HG03159 (cell line): ENCODE data around the gene OR10G6.
"Not testable (repeated sequence)": the region's sequence is repeated elsewhere in the genome, so short reads cannot be mapped to it uniquely, and the experiment has no call there.

Experiments used
- ATAC-seq: cut with Tn5 transposase; IDR thresholded peaks from one replicate; pipeline ENCODE4 v1.9.1; 2021; ENCODE audit warnings: mild to moderate bottlenecking, moderate library complexity; ENCODE audit not compliant: unreplicated experiment

The OR10G6 gene, protein sequence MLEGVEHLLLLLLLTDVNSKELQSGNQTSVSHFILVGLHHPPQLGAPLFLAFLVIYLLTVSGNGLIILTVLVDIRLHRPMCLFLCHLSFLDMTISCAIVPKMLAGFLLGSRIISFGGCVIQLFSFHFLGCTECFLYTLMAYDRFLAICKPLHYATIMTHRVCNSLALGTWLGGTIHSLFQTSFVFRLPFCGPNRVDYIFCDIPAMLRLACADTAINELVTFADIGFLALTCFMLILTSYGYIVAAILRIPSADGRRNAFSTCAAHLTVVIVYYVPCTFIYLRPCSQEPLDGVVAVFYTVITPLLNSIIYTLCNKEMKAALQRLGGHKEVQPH

DNA sequence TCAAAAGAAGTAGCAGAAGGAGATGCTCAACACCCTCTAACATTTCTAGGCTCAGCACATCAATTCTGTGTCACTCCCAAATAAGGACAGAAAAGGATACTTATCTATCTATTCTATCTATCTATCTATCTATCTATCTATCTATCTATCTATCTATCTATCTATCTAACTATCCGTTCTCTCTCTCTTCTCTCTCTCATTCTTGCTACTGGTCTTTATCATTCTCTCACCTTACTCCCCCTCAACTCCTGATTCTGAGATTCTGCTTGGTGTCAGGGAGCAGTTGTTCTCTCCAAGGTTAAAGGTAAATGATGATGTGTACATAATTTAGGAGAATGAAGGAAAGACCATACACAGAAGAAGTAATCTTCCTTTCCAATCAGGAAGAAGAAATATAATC, at the start of gene OR10G6:
Gene OR10G6, minus strand, starts transcription at position 43 of the 400 bp plus-strand sequence. Its CDS starts 0 bp downstream, at position 43.
- no peak for ATAC-seq

DNA sequence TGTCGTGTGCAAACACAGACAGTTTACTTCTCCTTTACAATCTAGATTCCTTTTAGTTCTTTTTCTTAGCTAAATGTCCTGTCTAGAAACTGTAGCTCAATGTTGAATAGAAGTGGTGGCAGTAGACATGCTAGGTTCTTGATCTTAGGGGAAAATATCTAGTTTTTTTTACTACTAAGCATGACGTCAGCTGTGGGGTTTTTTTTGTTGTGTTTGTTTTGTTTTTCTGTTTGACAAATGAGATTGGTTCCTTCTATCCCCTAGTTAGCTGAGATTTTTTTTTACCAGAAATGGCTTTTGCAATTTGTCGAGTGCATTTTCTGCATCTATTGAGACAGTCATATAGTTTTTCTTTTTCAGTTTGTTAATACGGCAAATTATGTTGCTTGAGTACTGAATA, 48.5 kb upstream of the OR10G6 start:
- no peak for ATAC-seq

DNA sequence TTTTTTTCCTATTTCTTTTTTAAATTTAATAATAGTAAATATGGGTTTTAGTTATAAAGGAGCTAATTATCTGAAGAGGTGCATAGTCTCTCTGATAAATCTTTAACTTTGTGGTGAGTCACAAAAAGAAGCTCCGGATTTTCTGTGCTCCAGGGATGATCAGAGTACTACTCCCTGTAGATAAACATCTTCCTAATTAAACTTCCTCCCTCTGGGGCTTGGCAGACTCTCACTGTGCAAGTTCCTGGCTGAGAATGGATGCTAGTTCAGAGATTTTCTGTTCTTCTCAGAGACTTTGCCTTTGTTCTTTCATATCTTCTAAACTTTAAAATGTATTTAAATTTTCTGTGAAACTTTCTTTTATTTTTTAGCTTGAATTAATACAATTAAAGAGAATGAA, 46.3 kb upstream of the OR10G6 start, which contains the start of gene OR10G7:
Gene OR10G7, minus strand, starts transcription at position 72 of the 400 bp plus-strand sequence. CDS start 2,324 bp downstream, outside the sequence.
- no peak for ATAC-seq

GRCh38 chr11:124039557-124039956, 44.6 kb upstream of the OR10G6 start:
- ATAC-seq = no peak

GRCh38 chr11:124036666-124037065, 41.7 kb upstream of the OR10G6 start:
- no peak for ATAC-seq

DNA sequence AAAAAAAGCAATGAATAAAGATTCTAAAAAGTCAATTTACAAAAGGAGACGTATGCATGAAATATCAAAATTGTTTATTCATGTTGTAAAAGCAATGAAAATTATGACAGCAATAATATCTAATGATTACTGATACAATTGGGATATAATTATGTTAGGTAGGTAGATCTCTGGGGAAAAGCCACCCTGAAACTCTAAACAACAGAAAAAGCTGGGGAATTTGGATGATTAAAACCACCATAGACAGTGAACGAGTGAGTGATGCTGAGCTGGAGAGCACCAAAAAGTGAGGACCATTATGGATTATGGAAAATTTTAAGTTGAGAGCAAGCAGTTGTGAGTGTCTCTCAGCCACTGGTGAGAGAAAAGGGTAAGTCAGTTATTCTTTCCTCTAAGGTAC, 31.5 kb upstream of the OR10G6 start, which contains the start of gene OR10G8:
Gene OR10G8, plus strand, starts transcription at position 301 of the 400 bp plus-strand sequence. CDS start 2,825 bp downstream, outside the sequence.
- no peak for ATAC-seq

- ATAC-seq = not testable (repeated sequence)
These were observed 20.9 kb upstream of the OR10G6 start for GRCh38 chr11:124015837-124016236.

DNA sequence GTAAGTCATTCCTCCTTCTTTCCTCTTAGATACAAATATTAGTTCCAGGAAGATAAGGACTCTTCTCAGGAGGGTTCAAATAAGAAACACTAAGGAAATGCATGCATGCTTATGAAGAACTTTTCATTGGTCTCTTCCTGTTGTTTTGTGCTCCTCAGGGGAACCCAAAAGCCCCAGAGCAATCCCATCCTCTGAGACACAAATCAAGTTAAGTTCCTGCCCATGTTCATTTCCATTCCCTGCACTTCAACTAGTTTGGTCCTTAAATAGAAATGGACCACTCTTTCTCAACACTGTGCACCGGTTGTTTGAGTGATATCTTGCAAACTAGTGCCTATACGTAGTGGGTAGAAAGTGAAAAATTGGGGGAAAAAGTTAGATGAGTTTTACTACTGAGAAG, 17.7 kb upstream of the OR10G6 start, which contains the start of gene OR10G4:
Gene OR10G4, plus strand, starts transcription at position 301 of the 400 bp plus-strand sequence. CDS start 2,578 bp downstream, outside the sequence.
- ATAC-seq = no peak

GRCh38 chr11:123979311-123979710, 15.7 kb downstream of the OR10G6 start:
- ATAC-seq = no peak

- no peak for ATAC-seq
These were observed 17.1 kb downstream of the OR10G6 start, which contains the start of gene OR10S1 for GRCh38 chr11:123977731-123978347. Gene OR10S1, minus strand, starts transcription at chr11:123977781. Its CDS starts 117 bp downstream, at chr11:123977664.

GRCh38 chr11:123976770-123977560, 18.0 kb downstream of the OR10G6 start:
- ATAC-seq = no peak

DNA sequence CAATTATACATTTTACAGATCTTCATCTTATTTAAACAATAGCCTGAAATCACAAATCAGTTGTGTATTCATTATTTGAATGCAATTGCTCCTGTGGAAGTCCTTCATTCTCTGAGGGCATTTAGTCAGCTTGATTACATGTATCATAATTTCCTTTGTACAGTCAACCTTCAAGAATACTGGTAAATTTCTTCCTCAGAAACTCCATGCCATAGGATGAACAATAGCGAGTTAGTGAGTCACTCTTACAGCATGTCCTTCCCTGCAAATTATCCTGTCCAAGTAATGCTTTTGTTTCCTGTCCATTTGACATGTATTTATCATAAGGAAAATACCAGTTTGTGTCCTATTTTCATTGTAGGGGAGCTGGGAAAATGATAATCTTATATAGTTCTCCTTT, 21.1 kb downstream of the OR10G6 start:
- ATAC-seq = no peak

- ATAC-seq = no peak
These were observed 38.2 kb downstream of the OR10G6 start for GRCh38 chr11:123956752-123957151.

GRCh38 chr11:123945132-123945531, 49.8 kb downstream of the OR10G6 start:
- no peak for ATAC-seq
